SK-N-SH treated with all-trans-retinoic acid at 6 μM for 48 hours (cell line): ENCODE data around the gene SEPTIN6.

Experiments
- ATAC-seq: fragments of 200-7000 bp; cut with Tn5 transposase; 3 replicates; pipeline ENCODE4 v1.9.1; 2020; ENCODE audit warnings: mild to moderate bottlenecking, moderate library complexity
- ARNTL ChIP-seq: fragments of 450-650 bp; formaldehyde crosslinking; IDR thresholded peaks from 2 replicates; pipeline ENCODE4 v1.5.0; 2020; ENCODE audit warnings: low read depth, mild to moderate bottlenecking, moderate library complexity, borderline replicate concordance
- BACH2 ChIP-seq: fragments of 250-450 bp; sonication (Bioruptor Pico); IDR thresholded peaks from 2 replicates; pipeline ENCODE4 v1.9.0; 2021; ENCODE audit warnings: mild to moderate bottlenecking, borderline replicate concordance
- CSDC2 ChIP-seq: fragments of 250-450 bp; sonication (Bioruptor Pico); IDR thresholded peaks from 2 replicates; pipeline ENCODE4 v1.5.0; 2020; ENCODE audit warnings: mild to moderate bottlenecking, moderate library complexity
- CSRNP3 ChIP-seq: fragments of 250-450 bp; sonication (Bioruptor Pico); IDR thresholded peaks from 2 replicates; pipeline ENCODE4 v1.5.1; 2021; ENCODE audit warnings: mild to moderate bottlenecking, moderate library complexity
- GLIS3 ChIP-seq: fragments of 250-450 bp; sonication (Bioruptor Pico); IDR thresholded peaks from 2 replicates; pipeline ENCODE4 v1.5.0; 2020; ENCODE audit warnings: mild to moderate bottlenecking, moderate library complexity
- ISL1 ChIP-seq: fragments of 250-450 bp; sonication (Bioruptor Pico); IDR thresholded peaks from 2 replicates; pipeline ENCODE4 v2.1.2; 2022; ENCODE audit warnings: mild to moderate bottlenecking, moderate library complexity
- PATZ1 ChIP-seq: fragments of 250-450 bp; sonication (Bioruptor Pico); IDR thresholded peaks from 2 replicates; pipeline ENCODE4 v1.8.0; 2020; ENCODE audit warnings: mild to moderate bottlenecking, moderate library complexity, borderline replicate concordance
- POU6F1 ChIP-seq: fragments of 250-450 bp; sonication (Bioruptor Pico); IDR thresholded peaks from 2 replicates; pipeline ENCODE4 v1.8.0; 2021; ENCODE audit warnings: low read depth, mild to moderate bottlenecking, moderate library complexity, borderline replicate concordance
- PPARA ChIP-seq: fragments of 250-450 bp; sonication (Bioruptor Pico); IDR thresholded peaks from 2 replicates; pipeline ENCODE4 v1.5.0; 2020; ENCODE audit warnings: mild to moderate bottlenecking, borderline replicate concordance
- SNAI2 ChIP-seq: fragments of 250-450 bp; sonication (Bioruptor Pico); IDR thresholded peaks from 2 replicates; pipeline ENCODE4 v1.5.0; 2020; ENCODE audit warnings: mild to moderate bottlenecking, moderate library complexity
- TCF4 ChIP-seq: fragments of 250-450 bp; sonication (Bioruptor Pico); IDR thresholded peaks from 2 replicates; pipeline ENCODE4 v1.8.0; 2021; ENCODE audit warnings: mild to moderate bottlenecking, moderate library complexity, borderline replicate concordance
- ZC3H10 ChIP-seq: fragments of 250-450 bp; sonication (Bioruptor Pico); IDR thresholded peaks from 2 replicates; pipeline ENCODE4 v1.5.1; 2021; ENCODE audit warnings: mild to moderate bottlenecking, moderate library complexity
- ZFP3 ChIP-seq: fragments of 250-450 bp; sonication (Bioruptor Pico); IDR thresholded peaks from 2 replicates; pipeline ENCODE4 v1.5.0; 2020; ENCODE audit warnings: mild to moderate bottlenecking, moderate library complexity
- ZNF565 ChIP-seq: fragments of 450-650 bp; formaldehyde crosslinking; conservative IDR thresholded peaks from 2 replicates; pipeline ENCODE4 v1.5.0; 2020; ENCODE audit warnings: low read depth, mild to moderate bottlenecking, moderate library complexity
- ZNF70 ChIP-seq: fragments of 450-650 bp; formaldehyde crosslinking; IDR thresholded peaks from 2 replicates; pipeline ENCODE4 v1.5.0; 2020; ENCODE audit warnings: mild to moderate bottlenecking, moderate library complexity
- TF ChIP-seq, protein P1 (sequence below): fragments of 250-450 bp; sonication (Bioruptor Pico); IDR thresholded peaks from 2 replicates; pipeline ENCODE4 v1.5.0; 2020; ENCODE audit warnings: mild to moderate bottlenecking, moderate library complexity
- TF ChIP-seq, protein P2 (sequence below): fragments of 250-450 bp; sonication (Bioruptor Pico); IDR thresholded peaks from 2 replicates; pipeline ENCODE4 v1.5.1; 2020; ENCODE audit warnings: low read depth, mild to moderate bottlenecking, moderate library complexity

Gene SEPTIN6

GRCh38 chrX:119687661-119688413, 5.1 kb downstream of the SEPTIN6 start:
- no peak for ATAC-seq
- peak; percentile 71 for TF ChIP-seq TCF4
- TF ChIP-seq ZFP3 (CRISPR knock-in tag), result no peak

GRCh38 chrX:119686087-119686691, 6.8 kb downstream of the SEPTIN6 start:
- no peak for TF ChIP-seq PPARA
- peak; percentile 38; the same call in 1 of the 2 replicates for TF ChIP-seq TCF4
- ATAC-seq, result peak; percentile 63

DNA sequence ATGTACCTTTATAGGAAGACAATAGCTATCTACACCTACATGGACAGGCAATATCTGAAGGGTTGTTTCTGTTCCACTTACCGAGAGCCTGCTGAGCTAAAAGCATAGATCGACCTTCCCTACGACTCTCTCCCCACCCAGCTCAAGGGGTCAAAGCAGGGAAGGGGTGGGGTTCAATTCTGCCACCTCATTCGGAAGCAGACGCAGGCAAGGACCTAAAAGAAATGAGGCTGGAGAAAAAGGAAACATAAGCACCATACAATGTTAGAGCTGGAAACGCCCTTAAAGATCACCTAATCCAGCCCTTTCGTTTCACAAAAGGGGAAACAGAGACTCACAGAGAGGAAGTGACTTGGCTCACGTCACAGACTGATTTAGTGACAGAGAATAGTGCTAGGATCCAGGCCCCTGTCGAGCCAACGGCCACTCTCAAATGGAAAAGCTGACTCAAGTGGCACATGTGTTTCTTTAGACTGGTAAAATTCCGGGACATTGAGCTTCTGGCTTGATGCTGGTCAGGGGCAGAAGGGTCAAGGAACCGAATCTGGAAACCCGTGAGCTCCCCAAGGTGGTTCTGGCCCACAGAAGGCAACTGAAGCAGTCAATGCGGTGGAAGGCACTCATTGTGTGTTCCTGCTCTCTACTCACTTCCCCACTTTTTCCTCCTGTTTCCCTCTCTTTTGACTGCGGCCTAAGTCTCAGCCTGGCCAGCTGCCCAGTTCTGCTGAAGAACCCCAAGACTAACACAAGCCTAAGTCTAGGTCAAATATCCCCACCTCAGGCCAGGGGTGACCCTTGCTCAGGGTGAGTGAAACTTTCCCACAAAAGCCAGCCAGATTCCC, 7.5 kb downstream of the SEPTIN6 start:
- peak; percentile 37 for ATAC-seq

DNA sequence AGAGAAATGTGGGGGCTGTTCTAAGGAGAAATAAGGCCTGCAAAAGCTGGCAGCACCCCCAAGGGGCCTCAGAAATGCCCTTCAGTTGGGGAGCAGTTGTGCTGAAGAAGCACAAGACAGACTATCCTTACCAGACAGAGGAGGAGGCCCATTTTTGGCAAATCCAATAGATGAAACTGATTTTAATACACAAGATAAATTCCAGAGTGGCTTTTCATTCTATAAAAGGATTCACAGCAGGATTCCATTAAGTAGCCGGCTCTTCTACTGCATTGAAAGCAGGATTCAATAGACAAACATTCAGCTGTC, 8.1 kb downstream of the SEPTIN6 start:
- ATAC-seq, result peak; percentile 55
- TF ChIP-seq SNAI2 (no peak), TCF4 (no peak), CSDC2 (CRISPR knock-in tag) (no peak), ZC3H10 (no peak), PPARA (no peak), ZNF565 (CRISPR knock-in tag) (no peak), ISL1 (CRISPR knock-in tag) (no peak), ZNF70 (CRISPR knock-in tag) (no peak), CSRNP3 (CRISPR knock-in tag) (no peak), ARNTL (CRISPR knock-in tag) (no peak)
- TF ChIP-seq, protein P1, sequence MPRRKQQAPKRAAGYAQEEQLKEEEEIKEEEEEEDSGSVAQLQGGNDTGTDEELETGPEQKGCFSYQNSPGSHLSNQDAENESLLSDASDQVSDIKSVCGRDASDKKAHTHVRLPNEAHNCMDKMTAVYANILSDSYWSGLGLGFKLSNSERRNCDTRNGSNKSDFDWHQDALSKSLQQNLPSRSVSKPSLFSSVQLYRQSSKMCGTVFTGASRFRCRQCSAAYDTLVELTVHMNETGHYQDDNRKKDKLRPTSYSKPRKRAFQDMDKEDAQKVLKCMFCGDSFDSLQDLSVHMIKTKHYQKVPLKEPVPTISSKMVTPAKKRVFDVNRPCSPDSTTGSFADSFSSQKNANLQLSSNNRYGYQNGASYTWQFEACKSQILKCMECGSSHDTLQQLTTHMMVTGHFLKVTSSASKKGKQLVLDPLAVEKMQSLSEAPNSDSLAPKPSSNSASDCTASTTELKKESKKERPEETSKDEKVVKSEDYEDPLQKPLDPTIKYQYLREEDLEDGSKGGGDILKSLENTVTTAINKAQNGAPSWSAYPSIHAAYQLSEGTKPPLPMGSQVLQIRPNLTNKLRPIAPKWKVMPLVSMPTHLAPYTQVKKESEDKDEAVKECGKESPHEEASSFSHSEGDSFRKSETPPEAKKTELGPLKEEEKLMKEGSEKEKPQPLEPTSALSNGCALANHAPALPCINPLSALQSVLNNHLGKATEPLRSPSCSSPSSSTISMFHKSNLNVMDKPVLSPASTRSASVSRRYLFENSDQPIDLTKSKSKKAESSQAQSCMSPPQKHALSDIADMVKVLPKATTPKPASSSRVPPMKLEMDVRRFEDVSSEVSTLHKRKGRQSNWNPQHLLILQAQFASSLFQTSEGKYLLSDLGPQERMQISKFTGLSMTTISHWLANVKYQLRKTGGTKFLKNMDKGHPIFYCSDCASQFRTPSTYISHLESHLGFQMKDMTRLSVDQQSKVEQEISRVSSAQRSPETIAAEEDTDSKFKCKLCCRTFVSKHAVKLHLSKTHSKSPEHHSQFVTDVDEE (CRISPR knock-in tag), result no peak

More for the DNA sequence above, 7.5 kb downstream of the SEPTIN6 start:
- TF ChIP-seq ARNTL (CRISPR knock-in tag) (no peak), TCF4 (no peak), PATZ1 (CRISPR knock-in tag) (no peak), GLIS3 (CRISPR knock-in tag) (no peak), BACH2 (no peak), POU6F1 (CRISPR knock-in tag) (no peak), CSRNP3 (CRISPR knock-in tag) (no peak)
- TF ChIP-seq, protein P2, sequence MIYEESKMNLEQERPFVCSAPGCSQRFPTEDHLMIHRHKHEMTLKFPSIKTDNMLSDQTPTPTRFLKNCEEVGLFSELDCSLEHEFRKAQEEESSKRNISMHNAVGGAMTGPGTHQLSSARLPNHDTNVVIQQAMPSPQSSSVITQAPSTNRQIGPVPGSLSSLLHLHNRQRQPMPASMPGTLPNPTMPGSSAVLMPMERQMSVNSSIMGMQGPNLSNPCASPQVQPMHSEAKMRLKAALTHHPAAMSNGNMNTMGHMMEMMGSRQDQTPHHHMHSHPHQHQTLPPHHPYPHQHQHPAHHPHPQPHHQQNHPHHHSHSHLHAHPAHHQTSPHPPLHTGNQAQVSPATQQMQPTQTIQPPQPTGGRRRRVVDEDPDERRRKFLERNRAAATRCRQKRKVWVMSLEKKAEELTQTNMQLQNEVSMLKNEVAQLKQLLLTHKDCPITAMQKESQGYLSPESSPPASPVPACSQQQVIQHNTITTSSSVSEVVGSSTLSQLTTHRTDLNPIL (CRISPR knock-in tag), result no peak
